HG03521 (cell line): ENCODE data around the gene FBLN2.

Experiments
- ATAC-seq: cut with Tn5 transposase; IDR thresholded peaks from one replicate; pipeline ENCODE4 v1.9.1; 2021; ENCODE audit warnings: mild to moderate bottlenecking, moderate library complexity; ENCODE audit not compliant: unreplicated experiment

Gene FBLN2

DNA sequence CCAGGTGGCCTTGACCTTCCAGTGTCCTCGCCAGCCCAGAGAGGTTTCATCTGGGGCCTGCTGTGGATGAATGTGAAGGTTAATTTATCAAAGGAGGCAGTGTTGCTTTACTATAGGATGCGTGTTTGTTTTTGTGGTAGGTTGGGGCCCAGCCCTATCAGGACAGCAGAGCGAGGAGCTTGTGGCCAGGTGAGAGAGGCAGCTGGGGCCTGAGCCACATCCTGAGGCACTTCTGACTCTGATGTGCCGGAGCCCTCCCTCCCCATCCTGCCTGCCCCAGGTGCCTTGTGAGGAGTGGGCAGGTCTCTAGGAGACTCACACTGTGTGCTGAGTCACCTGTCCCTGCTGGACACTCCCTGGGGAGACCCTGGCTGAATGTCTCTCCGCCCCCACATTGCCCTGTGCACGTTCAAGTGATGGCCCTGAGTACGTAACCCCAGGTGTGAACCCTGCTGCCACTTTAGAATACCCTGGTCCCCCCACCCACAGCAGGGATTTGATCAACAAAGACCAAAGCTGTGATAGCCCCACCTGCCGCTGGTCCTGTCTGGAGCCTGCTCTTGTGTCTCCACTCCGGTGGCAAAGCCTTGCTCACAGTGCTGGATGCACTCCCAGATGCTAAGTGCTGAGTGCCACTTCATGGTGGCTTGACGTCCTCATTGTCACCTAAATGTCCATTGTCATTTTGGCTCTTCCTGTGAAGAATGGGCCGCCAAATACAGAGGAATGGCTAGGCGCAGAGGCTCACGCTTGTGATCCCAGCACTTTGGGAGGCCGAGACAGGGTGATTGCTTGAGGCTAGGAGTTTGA lies 16.0 kb downstream of the FBLN2 start:
- no peak for ATAC-seq

GRCh38 chr3:13565581-13566452 lies 16.9 kb downstream of the FBLN2 start:
- no peak for ATAC-seq

GRCh38 chr3:13566453-13566748 lies 17.5 kb downstream of the FBLN2 start:
- no peak for ATAC-seq

DNA sequence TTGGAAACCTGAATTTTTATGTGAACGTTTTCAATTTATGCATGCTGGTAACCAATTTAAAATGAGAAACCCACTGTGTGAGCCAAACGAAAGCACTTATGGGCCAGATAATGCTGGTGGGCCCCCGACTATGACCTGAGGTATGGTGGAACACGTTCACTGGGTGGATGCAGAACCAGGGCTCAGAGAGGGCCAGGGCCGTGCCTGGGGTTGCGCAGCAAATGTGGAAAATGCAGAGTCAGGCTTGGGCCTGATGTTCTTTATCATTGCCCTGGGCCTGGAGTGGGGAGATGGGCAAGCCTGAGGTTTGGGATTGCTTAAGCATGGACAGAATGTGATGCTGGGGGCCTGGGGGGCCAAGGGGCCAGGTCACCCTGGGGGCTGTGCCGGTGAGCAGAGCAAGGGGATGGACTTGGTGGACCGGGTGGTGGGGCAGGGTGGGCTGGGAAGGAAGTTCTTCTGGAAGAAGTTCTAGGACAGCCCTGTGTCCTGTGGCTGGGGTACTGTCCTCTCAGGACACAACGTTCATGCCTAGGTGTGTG lies 17.9 kb downstream of the FBLN2 start:
- ATAC-seq, result no peak

GRCh38 chr3:13567684-13568514 lies 19.0 kb downstream of the FBLN2 start:
- no peak for ATAC-seq

DNA sequence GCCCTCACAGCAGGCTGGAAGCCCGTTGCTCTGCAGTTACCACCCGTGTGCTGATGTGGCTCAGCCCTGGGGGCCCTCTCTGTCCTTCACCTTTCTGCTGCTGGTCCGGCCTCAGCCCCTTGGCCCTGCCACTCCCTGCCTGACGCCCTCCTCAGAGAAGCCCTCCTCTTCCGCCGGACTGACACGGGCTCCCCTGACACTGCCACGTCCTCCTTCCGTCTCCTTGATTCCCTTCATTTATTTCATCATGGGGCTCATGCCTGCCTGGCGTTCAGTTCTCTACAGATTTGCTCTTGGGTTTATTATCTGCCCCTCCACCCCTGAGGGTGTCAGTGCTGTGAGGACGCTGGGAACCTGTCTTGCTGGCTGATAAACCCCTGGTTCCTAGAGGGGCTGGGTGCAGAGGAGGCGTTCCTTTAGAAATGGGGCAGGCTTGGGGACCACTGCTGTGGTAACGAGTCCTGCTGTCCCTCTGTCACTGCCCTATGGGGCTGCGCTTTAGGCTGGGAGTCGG lies 19.6 kb downstream of the FBLN2 start:
- ATAC-seq, result no peak

- ATAC-seq, result no peak
Measured at GRCh38 chr3:13569201-13569600, 20.3 kb downstream of the FBLN2 start.

DNA sequence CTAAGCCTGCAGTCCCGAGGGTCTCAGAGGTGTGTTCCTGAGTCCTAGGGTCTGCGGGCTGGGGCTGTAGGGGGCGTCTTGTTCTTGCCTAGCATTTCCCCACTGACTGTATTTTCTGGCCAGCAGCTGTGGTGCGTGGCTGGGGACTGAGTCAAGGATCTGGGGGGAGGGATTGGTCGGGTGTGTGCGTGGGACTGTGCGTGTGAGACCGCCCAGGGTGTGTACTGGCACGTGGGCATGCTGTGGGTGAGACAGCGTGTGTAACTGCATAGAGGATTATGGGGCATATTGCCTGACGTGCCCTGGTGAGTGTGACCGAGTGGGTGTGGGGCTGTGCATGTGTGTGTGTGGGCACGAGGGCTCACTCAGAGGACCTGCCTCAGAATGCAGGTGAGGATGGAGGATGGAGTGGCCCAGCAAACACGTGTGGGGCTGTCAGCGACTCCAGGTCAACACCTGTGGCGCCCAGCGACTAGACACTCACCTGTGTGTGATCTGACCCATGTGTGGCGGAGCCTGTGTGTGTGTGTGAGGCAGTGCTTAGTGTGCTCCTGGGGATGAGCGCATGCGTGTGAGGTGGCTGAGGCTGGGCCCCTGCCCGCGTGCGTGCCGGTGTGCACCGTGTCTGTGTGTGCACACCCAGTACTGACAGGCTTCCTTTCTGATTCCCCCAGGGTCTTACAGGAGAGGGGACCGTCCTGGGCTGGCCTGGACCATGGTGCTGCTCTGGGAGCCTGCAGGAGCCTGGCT lies 20.9 kb downstream of the FBLN2 start:
- no peak for ATAC-seq

DNA sequence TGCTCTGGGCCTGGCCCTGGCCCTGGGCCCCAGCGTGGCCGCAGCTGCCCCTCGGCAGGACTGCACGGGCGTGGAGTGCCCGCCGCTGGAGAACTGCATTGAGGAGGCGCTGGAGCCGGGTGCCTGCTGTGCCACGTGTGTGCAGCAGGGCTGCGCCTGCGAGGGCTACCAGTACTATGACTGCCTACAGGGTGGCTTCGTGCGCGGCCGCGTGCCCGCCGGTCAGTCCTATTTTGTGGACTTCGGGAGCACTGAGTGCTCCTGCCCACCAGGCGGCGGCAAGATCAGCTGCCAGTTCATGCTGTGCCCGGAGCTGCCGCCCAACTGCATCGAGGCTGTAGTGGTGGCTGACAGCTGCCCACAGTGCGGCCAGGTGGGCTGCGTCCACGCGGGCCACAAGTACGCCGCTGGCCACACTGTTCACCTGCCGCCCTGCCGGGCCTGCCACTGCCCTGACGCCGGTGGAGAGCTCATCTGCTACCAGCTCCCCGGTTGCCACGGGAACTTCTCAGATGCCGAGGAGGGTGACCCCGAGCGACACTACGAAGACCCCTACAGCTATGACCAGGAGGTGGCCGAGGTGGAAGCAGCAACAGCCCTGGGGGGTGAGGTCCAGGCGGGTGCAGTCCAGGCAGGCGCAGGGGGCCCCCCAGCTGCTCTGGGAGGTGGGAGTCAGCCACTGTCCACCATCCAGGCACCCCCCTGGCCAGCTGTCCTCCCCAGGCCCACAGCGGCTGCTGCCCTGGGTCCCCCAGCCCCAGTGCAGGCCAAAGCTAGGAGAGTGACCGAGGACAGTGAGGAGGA lies 21.7 kb downstream of the FBLN2 start:
- ATAC-seq, result no peak

DNA sequence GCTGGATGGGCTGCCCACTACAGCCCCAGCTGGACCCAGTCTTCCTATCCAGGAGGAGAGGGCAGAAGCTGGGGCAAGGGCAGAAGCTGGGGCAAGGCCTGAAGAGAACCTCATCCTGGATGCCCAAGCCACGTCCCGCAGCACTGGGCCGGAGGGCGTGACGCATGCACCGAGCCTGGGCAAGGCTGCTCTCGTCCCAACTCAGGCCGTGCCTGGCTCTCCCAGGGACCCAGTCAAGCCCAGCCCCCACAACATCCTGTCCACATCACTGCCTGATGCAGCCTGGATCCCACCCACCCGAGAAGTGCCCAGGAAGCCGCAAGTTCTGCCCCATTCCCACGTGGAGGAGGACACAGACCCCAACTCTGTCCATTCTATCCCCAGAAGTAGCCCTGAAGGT lies 22.3 kb downstream of the FBLN2 start:
- ATAC-seq, result no peak

- ATAC-seq, result no peak
Measured at GRCh38 chr3:13571831-13572750, 23.2 kb downstream of the FBLN2 start.

GRCh38 chr3:13572926-13573623 lies 24.1 kb downstream of the FBLN2 start:
- ATAC-seq, result no peak

DNA sequence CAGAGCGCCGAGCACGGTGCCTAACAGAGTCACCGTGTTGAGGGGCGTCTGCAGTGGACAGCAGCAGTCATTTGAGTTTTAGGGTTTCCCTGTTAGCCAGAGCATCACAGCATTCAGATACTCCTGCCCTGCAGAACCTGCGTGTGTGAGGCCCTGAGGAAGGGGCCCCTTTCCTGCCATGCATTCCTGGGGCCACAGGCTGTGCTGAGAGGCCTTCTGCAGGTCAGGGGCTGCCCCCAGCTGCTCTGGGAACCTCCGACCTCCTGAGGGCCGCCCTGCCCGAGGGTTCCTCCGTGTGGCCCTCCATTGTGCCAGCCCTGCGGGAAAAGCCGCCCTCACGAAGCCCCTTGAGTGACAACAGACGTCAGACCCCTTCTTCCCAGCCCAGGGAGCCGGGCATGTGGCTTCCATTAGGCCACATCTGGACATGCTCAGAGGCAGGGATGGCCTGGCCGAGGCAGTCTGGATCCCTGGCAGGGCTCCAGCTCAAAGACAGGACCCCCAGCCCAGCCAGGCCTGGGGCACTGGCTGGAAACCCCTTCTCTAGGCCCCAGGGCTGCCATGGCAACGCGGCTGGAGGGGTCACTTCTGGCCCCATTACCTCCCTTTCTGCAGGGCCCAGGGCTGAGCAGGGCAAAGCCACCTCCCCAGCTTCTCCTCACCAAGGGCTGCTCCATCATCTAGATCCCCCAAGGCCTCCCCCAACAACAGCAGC lies 25.3 kb downstream of the FBLN2 start:
- ATAC-seq, result no peak

DNA sequence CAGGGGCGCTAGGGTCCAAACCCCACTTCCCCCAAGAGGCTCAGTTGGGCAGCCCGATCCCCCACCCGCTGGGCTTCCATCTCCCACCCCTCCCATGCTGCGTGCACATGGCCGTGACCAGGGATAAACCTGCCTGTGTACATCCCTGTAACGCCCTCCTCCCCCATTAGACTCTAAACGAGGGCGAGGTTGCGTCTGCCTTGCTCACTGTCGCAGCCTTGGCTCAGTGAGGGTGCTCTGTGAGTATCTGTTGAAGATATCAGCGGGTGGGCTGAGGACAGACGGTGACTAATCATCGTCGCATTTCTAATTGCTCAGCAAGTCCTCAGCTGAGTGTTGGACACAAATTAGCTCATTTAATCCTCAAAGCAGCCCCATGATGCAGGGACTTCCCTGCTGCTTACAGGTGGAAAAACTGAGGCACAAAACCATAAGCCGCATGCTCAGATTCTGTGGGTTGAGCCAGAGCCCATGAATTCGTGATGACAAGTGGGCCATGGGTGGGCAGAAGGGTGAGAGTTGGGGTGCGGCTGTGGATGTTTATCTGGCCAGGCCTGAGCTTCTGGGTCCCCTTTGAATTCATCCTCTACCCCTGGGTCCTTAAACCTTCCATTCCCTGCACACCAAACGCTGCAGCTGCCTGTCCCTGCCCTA lies 26.0 kb downstream of the FBLN2 start:
- ATAC-seq, result no peak

GRCh38 chr3:13575459-13576061 lies 26.6 kb downstream of the FBLN2 start:
- no peak for ATAC-seq
